Daoy (cell line): ENCODE results near the gene PPP1R12B. TPM values are rescaled to one million over a fixed set of nuclear protein-coding genes. Genes with fewer than 3 reads are reported as not detected.
A peak's percentile ranks its signal among the peaks of the same experiment; 100 is the strongest.
"Not testable (repeated sequence)": the region's sequence is repeated elsewhere in the genome, so short reads cannot be mapped to it uniquely, and the experiment has no call there.

Experiments
- DNase-seq: peaks from one replicate; pipeline ENCODE4 v3.0.0-alpha.2; 2015; ENCODE audit warnings: low read depth
- total RNA-seq: library from RNA; depleted of rRNA; stranded (reverse); fragments of >200 nt; shearing (Covaris generic); gene quantifications from 2 replicates; pipeline ENCODE4 v1.2.3, GENCODE V29; 2014

The PPP1R12B gene
- total RNA-seq, 1 experiment from 2014 or later = 12.5 TPM

- peak; percentile 79 for DNase-seq
Observed at GRCh38 chr1:202584707-202585589, 236.4 kb downstream of the PPP1R12B start.

- DNase-seq = no peak
Observed at GRCh38 chr1:202585590-202585933, 237.1 kb downstream of the PPP1R12B start.

DNA sequence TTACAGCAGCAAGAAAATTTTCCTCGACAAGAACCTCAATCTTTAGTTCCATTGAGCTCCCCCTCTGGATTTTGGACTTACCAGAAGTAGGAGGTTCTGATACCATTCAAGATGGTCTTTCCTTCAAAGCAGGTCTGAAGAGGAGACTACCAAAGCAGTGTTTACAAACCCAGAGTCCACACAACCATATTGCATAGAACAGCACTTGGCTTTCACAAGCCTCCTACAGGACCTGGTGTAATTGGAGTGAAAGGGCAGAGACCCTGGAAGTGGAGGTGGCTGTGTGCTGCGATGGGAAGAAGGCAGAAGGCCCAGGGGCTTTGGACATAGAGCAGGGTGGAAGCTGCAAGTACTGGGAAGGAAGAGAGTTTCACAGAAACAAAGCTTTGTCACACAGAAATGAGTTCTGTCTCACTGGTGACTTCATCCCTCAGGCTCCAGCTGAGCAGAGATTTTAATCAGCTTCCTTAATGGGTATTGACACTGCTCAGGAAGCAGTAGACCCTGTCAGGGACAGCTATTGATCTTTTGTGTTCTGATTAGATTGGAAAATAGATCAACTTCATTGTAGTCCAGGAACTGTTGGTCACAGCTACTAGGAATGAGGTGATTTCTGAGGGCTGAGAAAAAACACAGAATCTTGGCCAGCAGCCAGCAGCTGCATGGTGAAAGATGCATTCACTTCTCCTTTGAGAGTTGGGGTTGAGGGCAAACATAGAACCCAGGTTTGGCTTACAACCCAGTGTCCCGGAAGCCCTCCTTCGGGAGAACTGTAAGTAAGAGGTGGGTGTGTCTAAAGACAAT lies 237.7 kb downstream of the PPP1R12B start:
- DNase-seq = peak; percentile 61

DNA sequence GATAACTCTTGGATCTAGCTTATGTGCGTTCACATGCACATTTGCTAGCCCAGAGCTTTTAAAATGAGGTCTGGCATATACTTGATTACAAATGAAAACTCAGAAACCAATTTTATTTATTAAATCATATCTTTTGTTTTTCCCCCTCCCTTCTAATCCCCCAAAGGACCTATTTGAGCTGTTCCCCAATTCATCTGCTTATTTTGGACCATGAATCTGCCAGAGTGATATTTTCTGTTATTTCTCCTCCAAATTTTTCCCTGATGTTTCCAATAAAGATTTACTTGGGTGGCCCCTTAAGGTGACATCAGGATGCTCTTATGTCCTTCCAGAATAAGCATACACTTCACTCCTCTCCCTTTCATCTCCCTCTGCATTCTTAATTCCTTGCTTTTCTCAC lies 238.4 kb downstream of the PPP1R12B start:
- DNase-seq = no peak

DNA sequence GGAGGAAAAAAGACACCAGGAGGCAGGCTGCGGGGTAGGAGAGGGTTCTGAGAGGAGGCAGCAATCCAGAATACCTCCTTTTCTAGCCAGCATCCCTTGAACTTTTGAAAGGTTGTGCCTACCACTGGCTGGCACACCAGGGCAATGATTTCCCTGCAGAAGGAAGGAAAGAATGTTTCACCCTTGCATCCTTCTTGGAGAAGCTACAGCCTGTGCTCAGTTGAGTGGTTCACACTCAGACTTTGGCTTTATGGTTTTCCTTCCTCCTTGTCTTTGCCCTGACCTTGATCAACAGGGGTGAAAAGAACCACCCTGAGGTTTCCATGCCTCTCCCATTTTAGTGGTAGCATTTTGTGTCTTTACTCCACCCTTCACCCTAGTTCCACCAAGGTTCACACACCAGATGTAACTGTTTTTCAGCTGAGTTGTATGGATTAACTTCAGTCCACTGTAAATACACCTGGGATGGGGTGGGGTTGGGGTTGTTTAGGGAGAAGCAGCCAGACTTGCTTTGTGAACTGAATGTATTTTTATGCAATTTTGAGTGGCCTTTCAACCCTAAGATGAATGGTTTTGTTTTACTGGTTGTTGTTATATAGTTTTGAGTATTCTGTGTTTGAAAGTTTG lies 239.5 kb downstream of the PPP1R12B start:
- no peak for DNase-seq

- DNase-seq = no peak
Observed at GRCh38 chr1:202588503-202589189, 240.1 kb downstream of the PPP1R12B start.

DNA sequence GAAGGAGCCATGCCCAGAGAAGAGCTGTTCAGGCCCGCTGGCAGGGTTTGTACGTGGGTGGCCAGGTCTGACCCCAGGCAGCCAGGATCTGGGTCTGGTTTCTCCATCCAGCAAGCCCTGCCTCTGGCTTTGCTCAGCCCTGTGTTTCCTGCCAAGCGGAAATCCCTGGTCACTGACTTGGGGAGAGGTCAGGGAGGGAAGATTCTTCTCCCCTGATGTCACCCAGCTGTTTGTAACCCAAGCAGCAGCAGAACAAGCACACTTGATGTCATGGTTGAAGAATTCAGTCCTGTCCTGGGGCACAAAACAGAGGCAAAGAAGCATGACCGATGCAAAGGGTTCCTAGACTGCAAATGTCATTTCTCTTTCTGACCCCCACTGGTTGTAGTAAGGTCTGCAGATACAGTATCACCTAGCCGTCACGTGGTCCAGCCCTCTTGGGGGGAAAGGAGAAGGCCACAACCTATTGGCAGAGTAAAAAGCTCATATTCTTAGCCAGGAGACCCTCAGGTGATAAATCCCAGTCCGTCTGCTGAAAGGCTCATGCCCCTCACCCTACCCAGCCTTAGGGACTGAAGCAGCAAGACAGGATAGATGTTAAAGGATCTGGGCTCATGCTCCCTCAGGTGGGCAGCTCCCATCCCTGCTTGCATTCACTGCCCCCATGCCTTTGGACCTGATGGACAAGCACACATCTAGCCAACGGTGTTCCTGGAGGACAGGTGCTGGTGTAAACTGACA lies 240.9 kb downstream of the PPP1R12B start:
- peak; percentile 99 for DNase-seq

GRCh38 chr1:202590126-202590525 lies 241.6 kb downstream of the PPP1R12B start:
- no peak for DNase-seq

- no peak for DNase-seq
Observed at GRCh38 chr1:202590975-202591411, 242.5 kb downstream of the PPP1R12B start.

- DNase-seq = no peak
Observed at GRCh38 chr1:202591515-202591914, 243.0 kb downstream of the PPP1R12B start.

GRCh38 chr1:202592146-202592545 lies 243.6 kb downstream of the PPP1R12B start:
- peak; percentile 73 for DNase-seq

- peak; percentile 87 for DNase-seq
Observed at GRCh38 chr1:202593845-202594244, 245.3 kb downstream of the PPP1R12B start.

DNA sequence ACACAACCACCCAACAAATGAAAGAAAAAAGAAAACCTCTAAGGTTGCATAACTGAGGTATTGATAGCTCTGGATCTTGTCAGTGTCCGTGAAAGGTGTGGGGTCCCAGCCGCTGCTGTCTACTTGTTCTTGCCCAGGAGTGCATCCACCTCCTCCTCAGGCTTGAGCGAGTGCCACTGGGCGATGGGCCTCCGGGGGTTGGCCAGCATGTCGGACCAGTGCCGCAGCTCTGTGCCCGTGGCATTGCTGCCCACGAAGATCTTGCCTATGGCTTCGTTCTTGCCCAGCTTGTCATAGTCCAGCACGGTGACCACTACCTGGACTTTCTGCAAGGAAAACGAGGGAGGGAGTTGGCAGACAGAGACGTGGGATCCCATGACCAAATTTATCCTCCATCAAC lies 248.1 kb downstream of the PPP1R12B start:
- DNase-seq = no peak

- DNase-seq = no peak
Observed at GRCh38 chr1:202597090-202597761, 248.7 kb downstream of the PPP1R12B start.

GRCh38 chr1:202599669-202600431 lies 251.4 kb downstream of the PPP1R12B start:
- DNase-seq = peak; percentile 86

DNA sequence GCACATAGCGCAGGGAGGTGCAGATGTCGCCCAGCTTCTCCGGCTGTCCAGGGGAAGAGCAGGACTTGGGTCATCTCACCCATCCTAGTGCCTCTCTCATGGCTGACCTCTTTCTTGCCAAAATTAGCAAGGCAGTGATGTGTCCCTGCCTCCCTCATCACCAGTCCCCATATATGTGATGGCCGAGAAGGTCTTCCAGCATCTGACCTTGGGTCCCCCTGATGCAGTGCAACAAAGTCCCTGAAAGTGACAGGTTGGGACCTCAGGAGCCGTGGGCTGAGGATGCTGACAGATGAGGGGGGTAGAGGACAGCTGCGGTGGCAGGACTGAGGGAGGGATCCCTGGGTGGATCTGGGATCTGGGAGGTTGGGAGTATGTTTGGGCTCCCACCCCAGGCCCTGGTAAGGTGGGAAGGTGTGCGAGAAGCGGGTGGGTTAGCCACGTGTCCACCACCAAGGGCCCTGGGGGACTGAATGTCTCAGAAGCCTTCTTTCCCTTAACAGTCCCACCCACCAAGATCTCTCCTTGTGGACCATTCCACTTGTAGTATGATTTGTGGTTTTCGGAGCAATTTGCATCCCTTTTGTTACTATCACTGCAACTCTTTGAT lies 252.0 kb downstream of the PPP1R12B start:
- DNase-seq = no peak

DNA sequence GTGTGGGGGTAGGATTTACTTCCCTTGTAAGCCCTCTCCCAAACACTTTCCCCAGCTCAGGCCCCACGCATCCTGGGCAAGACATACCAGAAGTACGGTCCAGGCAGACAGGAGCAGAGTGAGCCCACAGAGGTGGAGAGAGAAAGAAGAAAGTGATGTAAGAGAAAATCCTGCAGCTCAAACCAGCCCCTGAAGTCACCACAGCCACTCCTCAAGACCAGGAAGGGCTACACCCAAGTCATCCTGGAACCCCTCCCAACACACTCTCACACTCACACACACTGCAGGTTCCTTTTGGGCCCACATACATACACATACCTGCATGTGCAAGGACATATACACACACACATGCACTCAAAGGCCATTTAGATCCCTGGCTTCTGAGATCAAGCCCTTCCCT lies 254.9 kb downstream of the PPP1R12B start:
- no peak for DNase-seq

- DNase-seq = no peak
Observed at GRCh38 chr1:202605515-202605914, 257.0 kb downstream of the PPP1R12B start.

GRCh38 chr1:202612036-202612435 lies 263.5 kb downstream of the PPP1R12B start:
- DNase-seq = not testable (repeated sequence)
